Activated CD4-positive, alpha-beta T cell treated with anti-CD3 and anti-CD28 coated beads, Interleukin-2, amount 10 ng/mL, durations not matched to agents 24 days and 14 days (primary cell): ENCODE data around the gene PNKP. TPM values are rescaled to one million over a fixed set of nuclear protein-coding genes. Genes with fewer than 3 reads are reported as not detected.

Experiments
- DNase-seq: peaks from one replicate; pipeline ENCODE4 v3.0.0; 2022
- H3K27ac Mint-ChIP-seq: one replicate; pipeline ENCODE4 v1.8.0; 2022; ENCODE audit warnings: mild to moderate bottlenecking, mixed read lengths
- H3K27me3 Mint-ChIP-seq: one replicate; pipeline ENCODE4 v1.8.0; 2022; ENCODE audit warnings: mixed read lengths
- H3K36me3 Mint-ChIP-seq: one replicate; pipeline ENCODE4 v1.8.0; 2022; ENCODE audit warnings: low read depth, mild to moderate bottlenecking, mixed read lengths
- H3K4me1 Mint-ChIP-seq: one replicate; pipeline ENCODE4 v1.8.0; 2021; ENCODE audit warnings: mixed read lengths
- H3K4me3 Mint-ChIP-seq: one replicate; pipeline ENCODE4 v1.8.0; 2022; ENCODE audit warnings: mild to moderate bottlenecking, moderate library complexity, mixed read lengths
- H3K9me3 Mint-ChIP-seq: one replicate; pipeline ENCODE4 v1.8.0; 2021; ENCODE audit warnings: mixed read lengths
- intact Hi-C: fragments of 100-400 bp; cut with micrococcal nuclease; formaldehyde crosslinking; loops from one replicate; pipeline ENCODE4 v1.15.1; 2023
- total RNA-seq: library from RNA; stranded (reverse); gene quantifications from 2 replicates; pipeline ENCODE4 v1.2.3, GENCODE V29; 2022

Gene PNKP
- total RNA-seq, 1 donor from 2014 or later: 124 TPM

DNA sequence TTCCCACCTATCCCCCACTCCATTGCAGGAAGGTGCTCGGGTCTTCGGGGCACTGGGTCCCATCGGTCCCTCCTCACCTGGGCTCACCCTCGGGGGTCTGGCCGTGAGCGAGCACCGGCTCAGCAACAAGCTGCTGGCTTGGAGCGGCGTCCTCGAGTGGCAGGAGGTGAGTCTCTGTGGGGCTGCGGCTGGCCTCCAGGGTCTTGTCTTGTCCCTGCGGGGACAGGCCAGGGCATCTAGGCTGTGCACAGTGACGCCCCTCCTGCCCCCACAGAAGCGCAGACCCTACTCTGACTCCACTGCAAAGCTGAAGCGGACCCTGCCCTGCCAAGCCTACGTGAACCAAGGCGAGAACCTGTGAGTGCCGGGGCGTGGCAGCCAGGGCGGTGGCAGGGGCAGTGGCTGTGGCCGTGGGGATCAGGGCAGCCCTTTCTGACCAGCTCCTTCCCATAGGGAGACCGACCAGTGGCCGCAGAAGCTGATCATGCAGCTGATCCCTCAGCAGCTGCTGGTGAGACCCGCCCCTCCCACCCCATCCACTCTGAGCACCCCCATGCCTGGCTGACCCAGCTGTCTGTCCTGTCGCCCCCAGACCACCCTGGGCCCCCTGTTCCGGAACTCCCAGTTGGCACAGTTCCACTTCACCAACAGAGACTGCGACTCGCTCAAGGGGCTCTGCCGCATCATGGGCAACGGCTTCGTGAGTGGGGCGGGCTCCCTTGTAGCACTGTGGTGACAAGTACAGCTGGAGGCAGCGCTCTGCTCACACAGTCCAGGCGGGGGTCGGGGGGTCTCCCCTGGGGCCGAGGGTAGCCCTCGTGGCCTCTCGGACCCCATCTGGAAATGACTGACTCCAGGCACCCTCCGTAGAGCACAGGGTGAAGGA lies 12.8 kb downstream of the PNKP start:
- H3K4me3 Mint-ChIP-seq: no peak overlapping the region
- peaks cover 23% of the 10 kb centered on the region for H3K36me3 Mint-ChIP-seq
- DNase-seq: no peak
- intact Hi-C loops: loop anchor here (5.0 kb wide), 1 partner anchor 87 kb away; the partner anchor contains the start of gene AP2A1
- no peaks in the 10 kb centered on the region for H3K27me3 Mint-ChIP-seq
- peaks cover 21% of the 10 kb centered on the region for H3K4me1 Mint-ChIP-seq
- no peak overlapping the region for H3K27ac Mint-ChIP-seq
- no peaks in the 10 kb centered on the region for H3K9me3 Mint-ChIP-seq

DNA sequence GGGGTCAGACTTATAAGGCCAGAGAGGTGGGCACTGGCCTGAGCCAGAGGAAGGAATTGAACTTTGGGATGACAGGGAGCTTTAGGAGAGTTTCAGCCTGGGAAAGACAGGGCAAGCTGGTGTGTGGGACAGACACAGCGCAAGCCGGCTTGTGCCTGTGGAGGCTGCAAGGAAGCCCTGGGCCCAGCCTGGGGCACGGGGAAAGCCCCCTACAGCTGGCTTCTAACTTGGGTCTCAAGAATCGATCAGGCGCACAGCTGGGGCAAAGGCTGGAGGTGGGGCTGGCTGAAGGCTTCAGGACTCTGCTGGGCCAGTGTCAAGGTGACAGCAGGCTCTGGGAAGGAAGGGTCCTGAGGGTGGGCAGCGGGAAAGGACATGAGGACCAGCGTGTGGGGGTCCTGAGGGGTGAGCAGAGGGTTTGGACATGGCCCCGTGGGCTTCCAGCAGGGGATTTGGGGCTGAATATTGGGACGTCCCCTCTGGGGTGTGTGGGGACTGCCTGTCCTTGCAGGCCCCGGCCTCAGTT lies 13.5 kb downstream of the PNKP start:
- Mint-ChIP-seq H3K27ac (no peak overlapping the region), H3K27me3 (no peaks in the 10 kb centered on the region), H3K4me1 (peaks cover 25% of the 10 kb centered on the region), H3K36me3 (peaks cover 25% of the 10 kb centered on the region), H3K4me3 (peak overlapping the region; percentile 32), H3K9me3 (peaks cover 4% of the 10 kb centered on the region)
- DNase-seq: no peak
- intact Hi-C loops: loop anchor here (5.0 kb wide), 1 partner anchor 87 kb away; the partner anchor contains the start of gene AP2A1

DNA sequence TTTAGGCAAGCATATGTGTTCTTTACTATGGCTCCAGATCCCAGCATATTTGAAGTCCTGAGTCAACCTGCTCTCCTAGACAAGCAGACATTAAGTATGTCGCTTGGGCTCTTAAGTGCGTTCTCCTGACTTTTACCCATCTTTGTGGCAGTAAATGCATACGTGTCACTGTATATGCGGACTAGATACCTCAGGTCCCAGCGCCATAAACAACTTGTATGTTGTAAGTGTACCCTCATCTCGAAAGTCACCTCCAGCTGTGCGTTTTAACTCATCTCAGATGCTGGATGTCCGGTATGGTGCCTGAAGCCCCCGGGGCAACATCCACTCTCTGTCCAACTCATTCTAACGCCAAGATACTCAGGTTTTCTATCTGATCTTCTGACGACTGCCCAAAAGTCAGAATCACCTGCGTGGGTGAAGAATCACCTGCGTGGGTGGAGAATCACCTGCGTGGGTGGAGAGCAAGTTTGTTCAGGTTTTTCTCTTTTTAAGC lies 14.7 kb downstream of the PNKP start:
- H3K27ac Mint-ChIP-seq: peak overlapping the region; percentile 34
- H3K27me3 Mint-ChIP-seq: peaks cover 2% of the 10 kb centered on the region
- no peak for DNase-seq
- peak overlapping the region; percentile 83 for H3K4me3 Mint-ChIP-seq
- peaks cover 21% of the 10 kb centered on the region for H3K36me3 Mint-ChIP-seq
- intact Hi-C loops: loop anchor here (5.0 kb wide), 1 partner anchor 85 kb away; the partner anchor contains the start of gene AP2A1
- H3K9me3 Mint-ChIP-seq: peaks cover 4% of the 10 kb centered on the region
- peaks cover 36% of the 10 kb centered on the region for H3K4me1 Mint-ChIP-seq

DNA sequence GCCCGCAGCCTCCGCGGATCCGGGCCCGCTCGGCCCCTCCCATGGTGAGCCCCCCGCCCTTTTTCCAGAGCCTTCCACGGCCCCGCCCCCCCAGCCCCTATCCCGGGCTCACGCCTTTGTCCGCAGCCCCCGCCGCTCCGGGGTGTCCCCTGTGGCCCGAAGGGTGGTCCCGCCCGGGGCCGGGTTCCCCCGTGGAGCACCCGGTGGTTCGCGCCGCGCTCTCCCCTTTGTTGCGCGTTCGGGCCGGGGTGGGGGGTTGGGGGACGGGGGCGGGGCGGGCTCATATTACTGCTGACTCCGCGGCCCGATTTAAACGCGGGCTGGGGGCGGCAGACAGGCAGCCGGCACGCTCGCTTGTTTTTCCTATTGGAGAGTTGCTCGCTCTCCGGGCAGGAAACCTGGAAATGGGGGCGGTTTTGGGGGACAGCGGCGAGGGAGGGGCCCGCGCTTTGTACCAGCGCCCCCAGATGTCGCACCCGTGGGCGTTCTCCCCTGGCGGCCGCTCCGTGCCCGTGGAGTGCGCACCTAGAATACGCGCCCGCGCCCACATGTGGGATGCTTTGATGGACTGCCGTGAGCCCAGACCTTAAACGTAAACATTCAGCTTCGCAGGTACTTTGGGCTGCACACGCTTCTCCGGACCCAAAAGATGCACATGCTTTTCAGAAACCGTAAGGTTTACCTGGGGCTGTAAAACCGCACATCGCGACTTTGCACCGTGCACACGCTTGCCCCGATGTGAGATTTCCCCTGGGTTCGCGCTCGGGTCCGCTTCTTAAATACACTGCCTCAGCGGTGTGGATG lies 15.7 kb downstream of the PNKP start:
- Mint-ChIP-seq H3K4me1 (peaks cover 38% of the 10 kb centered on the region), H3K4me3 (peak overlapping the region; percentile 83), H3K27ac (peak overlapping the region; percentile 29), H3K27me3 (peaks cover 4% of the 10 kb centered on the region), H3K9me3 (peaks cover 4% of the 10 kb centered on the region), H3K36me3 (peaks cover 21% of the 10 kb centered on the region)
- intact Hi-C loops: loop anchor here (2.0 to 5.0 kb wide), 3 partner anchors 39 to 209 kb away; partner anchors contain the start of genes AP2A1, FUZ and SCAF1
- DNase-seq: peak; percentile 78

DNA sequence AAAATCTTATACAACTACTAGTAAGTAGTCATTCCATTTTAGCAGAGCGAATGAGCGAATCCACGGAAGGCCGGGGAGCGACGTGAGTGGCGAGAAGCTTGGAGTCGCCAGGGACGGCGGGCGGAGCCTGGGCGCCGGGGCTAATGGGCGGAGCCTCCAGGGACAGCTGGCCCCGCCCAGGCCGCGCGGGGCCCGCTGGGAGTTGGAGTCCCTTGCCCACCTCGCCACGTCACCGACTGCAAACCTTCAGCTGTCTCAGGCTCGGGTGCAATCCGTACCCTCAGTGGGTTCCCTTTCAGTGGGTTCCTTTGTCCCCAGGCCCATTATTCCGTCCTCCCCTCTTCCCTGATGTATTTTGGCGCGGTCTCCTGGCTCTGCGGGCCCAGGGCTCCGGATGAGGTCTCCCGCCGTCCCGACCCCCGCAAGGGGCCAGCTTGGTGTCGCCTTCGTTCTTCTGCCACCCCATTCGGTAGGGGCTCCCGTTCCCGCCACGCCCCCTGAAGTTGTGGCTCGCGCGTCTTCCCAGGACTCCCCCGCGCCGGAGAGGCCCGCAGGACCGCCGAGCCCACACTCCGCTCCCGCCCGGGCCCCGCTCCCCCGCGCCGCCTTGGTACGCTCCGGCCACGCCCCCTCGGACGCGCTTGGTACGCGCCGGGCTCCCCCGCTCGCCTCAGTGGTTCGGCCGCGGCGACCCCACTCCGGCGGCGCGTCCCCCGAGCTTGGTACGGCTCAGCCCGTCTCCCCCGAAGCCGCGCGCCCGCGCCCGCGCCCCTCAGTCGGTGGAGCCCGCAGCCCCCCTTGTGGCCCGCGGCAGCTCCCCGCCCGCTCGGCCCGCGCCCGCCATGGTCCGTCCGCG lies 16.7 kb downstream of the PNKP start, which contains the start of gene PTOV1:
PTOV1 (plus strand) TSS at position 673 of the 856 bp plus-strand sequence.
- peak; percentile 98 for DNase-seq
- Mint-ChIP-seq H3K27me3 (peaks cover 4% of the 10 kb centered on the region), H3K9me3 (peaks cover 4% of the 10 kb centered on the region), H3K27ac (peak within 1 kb of the TSS; percentile 96), H3K4me3 (peak within 1 kb of the TSS; percentile 91), H3K36me3 (peaks cover 20% of the 10 kb centered on the region), H3K4me1 (peaks cover 38% of the 10 kb centered on the region)
- intact Hi-C loops: loop anchor here (1.0 to 5.0 kb wide), 5 partner anchors 17 to 208 kb away; partner anchors contain the start of genes AP2A1, FUZ, PNKP and SCAF1

DNA sequence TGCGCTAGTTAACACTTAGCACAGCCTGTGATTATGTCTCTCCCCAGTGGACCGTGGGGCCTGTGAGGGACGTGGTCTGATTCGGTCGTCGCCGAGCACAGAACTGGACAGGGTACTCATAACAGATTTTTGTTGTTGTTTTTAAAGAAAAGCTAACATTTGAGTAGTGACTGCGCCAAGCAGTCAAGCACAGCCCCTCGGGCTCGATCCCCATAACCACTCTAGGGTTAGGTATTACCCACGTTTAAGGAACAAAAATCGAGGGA lies 17.2 kb downstream of the PNKP start:
- H3K9me3 Mint-ChIP-seq: peaks cover 4% of the 10 kb centered on the region

DNA sequence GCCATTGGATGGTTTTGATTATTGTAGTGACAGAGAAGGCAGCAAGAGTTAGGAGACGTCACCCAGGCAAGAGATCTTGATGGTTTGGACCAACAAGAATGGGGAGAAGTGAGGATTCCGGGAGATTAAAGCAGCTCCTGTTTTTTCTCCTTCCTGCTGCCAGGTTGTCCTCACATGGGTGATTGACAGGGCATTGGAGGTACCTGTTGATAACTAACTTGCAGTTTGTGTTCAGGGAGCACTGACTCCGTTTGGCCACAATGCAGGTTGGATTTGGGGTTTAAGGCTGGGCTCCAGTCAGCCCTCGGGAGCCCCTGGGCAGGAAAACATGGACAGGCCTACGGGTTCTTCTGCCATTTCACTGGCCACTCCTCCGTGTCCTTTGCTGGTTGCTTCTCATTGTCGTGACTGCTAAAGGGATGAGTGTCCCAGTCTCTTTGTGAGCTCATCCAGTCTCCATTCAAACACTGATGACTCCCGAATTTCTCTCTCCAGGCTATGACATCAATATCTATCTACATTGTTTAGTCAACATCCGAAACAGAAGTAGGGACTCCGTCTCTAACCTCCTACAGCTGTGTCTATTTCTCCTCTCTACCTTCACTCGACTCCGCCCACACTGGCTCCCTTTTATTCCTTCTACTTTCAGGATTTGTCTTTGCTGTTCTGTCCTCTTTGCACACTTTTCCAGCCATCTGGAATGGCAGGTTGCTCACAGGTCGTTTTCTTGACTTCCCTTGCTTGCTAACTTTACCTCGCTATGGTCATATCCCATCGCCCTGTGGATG lies 17.7 kb downstream of the PNKP start:
- Mint-ChIP-seq H3K36me3 (peaks cover 20% of the 10 kb centered on the region), H3K27me3 (peaks cover 4% of the 10 kb centered on the region), H3K27ac (peak overlapping the region; percentile 96), H3K9me3 (peaks cover 4% of the 10 kb centered on the region), H3K4me3 (peak overlapping the region; percentile 91), H3K4me1 (peaks cover 38% of the 10 kb centered on the region)
- intact Hi-C loops: loop anchor here (1.0 to 5.0 kb wide), 5 partner anchors 18 to 207 kb away; partner anchors contain the start of genes AP2A1, FUZ, PNKP and SCAF1
- no peak for DNase-seq

More for the DNA sequence above, 17.2 kb downstream of the PNKP start:
- peak overlapping the region; percentile 91 for H3K4me3 Mint-ChIP-seq
- H3K4me1 Mint-ChIP-seq: peaks cover 38% of the 10 kb centered on the region
- no peak for DNase-seq
- peak overlapping the region; percentile 96 for H3K27ac Mint-ChIP-seq
- intact Hi-C loops: loop anchor here (1.0 to 5.0 kb wide), 5 partner anchors 17 to 207 kb away; partner anchors contain the start of genes AP2A1, FUZ, PNKP and SCAF1
- peaks cover 4% of the 10 kb centered on the region for H3K27me3 Mint-ChIP-seq
- peaks cover 20% of the 10 kb centered on the region for H3K36me3 Mint-ChIP-seq

DNA sequence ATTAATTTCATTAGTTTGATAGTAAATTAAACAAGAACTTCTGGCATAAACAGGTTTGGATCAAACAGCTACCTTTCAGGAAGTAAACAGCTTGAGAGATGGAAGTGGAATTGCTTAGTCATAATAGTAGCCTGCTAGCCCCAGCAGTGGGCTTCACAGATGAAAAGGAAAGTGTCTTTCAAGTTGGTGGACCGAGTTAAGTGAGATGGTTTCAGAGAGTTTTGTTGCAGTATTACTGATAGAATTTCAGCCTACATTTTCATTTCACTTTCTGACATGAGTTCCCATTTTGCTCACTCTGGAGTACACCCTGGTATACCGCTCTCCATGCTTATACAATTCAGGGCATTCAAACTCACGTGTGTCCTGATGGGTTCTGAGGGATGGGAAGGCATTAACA lies 18.4 kb downstream of the PNKP start:
- H3K4me1 Mint-ChIP-seq: peaks cover 38% of the 10 kb centered on the region
- H3K4me3 Mint-ChIP-seq: peak overlapping the region; percentile 50
- peaks cover 20% of the 10 kb centered on the region for H3K36me3 Mint-ChIP-seq
- H3K27ac Mint-ChIP-seq: peak overlapping the region; percentile 13
- H3K9me3 Mint-ChIP-seq: peaks cover 4% of the 10 kb centered on the region
- intact Hi-C loops: loop anchor here (1.0 kb wide), 1 partner anchor 31 kb away; the partner anchor contains the start of gene MED25
- DNase-seq: no peak
- peaks cover 4% of the 10 kb centered on the region for H3K27me3 Mint-ChIP-seq

DNA sequence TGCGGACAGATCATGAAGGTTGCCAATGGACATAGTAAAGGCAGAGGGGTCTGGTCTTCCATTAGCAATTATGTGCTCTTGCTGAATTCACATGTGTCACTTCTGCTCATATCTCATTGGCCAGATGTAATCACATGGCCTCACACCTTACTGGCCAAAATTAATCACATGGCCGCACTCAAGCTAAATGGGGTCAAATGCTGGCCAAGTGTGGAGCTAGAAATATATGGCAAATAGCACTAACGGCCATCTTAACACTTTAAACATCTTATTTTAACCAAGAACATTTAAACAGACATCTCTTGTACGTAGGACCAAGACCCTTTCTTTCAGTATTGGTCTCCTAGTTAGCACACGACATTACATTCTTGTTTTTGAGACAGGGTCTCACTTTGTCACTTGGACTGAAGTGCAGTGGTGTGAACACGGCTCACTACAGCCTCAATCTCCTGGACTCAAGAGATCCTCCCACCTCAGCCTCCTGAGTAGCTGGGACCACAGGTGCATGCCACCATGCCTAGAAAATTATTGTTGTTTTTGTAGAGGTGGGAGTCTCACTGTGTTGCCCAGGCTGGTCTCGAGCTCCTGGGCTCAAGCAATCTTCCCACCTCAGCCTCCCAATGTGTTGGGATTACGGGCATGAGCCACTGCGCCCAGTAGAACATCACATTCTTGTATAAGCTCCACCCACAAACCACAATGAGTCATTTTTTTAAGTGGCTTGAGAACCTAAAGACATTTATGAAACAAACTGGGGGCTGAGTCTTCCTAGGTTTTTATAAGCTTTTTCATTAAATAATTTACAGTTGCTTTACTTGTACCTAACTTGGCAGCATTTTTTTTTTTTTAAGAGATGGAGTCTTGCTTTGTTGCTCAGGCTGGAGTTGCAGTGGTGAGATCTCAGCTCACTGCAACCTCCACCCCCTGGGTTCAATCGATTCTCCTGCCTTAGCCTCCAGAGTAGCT lies 19.4 kb downstream of the PNKP start:
- Mint-ChIP-seq H3K4me3 (peak overlapping the region; percentile 28), H3K36me3 (peaks cover 18% of the 10 kb centered on the region), H3K27ac (peak overlapping the region; percentile 58), H3K4me1 (peaks cover 34% of the 10 kb centered on the region), H3K9me3 (peaks cover 4% of the 10 kb centered on the region), H3K27me3 (peaks cover 4% of the 10 kb centered on the region)
- DNase-seq: peak; percentile 76
- intact Hi-C loops: loop anchor here (1.0 kb wide), 1 partner anchor 30 kb away; the partner anchor contains the start of gene MED25

DNA sequence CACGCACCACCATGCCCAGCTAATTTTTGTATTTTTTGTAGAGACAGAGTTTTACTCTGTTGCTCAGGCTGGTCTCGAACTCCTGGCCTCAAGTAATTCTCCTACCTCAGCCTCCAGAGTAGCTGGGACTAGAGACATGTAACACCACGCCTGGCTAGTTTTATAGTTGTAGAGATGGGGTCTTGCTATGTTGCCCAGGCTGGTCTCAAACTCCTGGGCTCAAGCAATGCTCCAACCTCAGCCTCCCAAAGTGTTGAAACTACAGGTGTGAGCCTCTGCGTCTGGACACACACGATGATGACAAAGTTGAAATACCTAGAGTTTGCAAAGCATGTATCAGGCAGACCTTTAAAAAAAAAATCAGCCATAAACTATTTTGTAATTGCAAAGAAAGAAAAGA lies 21.0 kb downstream of the PNKP start:
- Mint-ChIP-seq H3K27me3 (peaks cover 4% of the 10 kb centered on the region), H3K4me3 (no peak overlapping the region), H3K4me1 (peaks cover 24% of the 10 kb centered on the region), H3K9me3 (peaks cover 4% of the 10 kb centered on the region), H3K36me3 (peaks cover 9% of the 10 kb centered on the region), H3K27ac (no peak overlapping the region)
- intact Hi-C loops: no loop called here
- no peak for DNase-seq

DNA sequence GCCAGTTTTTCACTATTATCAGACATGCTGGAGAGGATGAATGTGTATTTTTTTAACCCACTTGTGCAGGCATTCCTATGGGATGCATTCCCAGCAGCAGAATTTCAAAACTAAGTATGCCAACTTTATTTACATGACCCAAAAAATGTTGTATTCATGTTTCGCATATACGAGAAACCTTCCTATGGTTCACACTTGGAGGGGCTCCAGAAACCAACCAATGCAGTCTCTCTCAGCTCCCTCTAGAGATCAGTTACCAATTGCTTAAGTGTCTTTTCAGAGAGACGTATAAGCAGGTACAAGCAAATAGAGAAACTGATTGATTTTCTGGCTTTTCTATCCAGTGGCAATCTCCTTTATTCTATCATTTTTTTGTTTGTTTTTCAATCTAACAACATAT lies 22.0 kb downstream of the PNKP start:
- Mint-ChIP-seq H3K27me3 (peaks cover 4% of the 10 kb centered on the region), H3K36me3 (peaks cover 11% of the 10 kb centered on the region), H3K27ac (no peak overlapping the region), H3K9me3 (peaks cover 4% of the 10 kb centered on the region), H3K4me3 (no peak overlapping the region), H3K4me1 (peaks cover 24% of the 10 kb centered on the region)
- intact Hi-C loops: no loop called here
- no peak for DNase-seq
